HepG2 (cell line): ENCODE results near the gene TBC1D16. TPM values are rescaled to one million over a fixed set of nuclear protein-coding genes. Genes with fewer than 3 reads are reported as not detected.

Experiments
- ATAC-seq: fragments of 200-7000 bp; cut with Tn5 transposase; 3 replicates; pipeline ENCODE4 v1.9.1; 2020; ENCODE audit warnings: mild to moderate bottlenecking, moderate library complexity
- BruUV-seq: library from RNA; stranded (reverse); fragments of 400-500 nt; replicated peaks from 2 replicates; lab custom pipeline; 2021; lab: Mats Ljungman, UMichigan
- CTCF ChIA-PET: fragments of 300-600 bp; formaldehyde crosslinking; extraction: SDS; loops from one replicate; lab custom pipeline; 2021; ENCODE audit warnings: low total read pairs, inconsistent platforms, low intra/inter-chr PET ratio; lab: Yijun Ruan, JAX
- POLR2A ChIA-PET: fragments of 350-600 bp; sonication (Branson Sonifier 250); formaldehyde crosslinking; loops from one replicate; lab custom pipeline; 2020; ENCODE audit warnings: antibody characterized with exemption, inconsistent platforms; lab: Yijun Ruan, JAX
- DNase-seq: peaks from one replicate; pipeline ENCODE4 v3.0.0-alpha.2; 2015; ENCODE audit warnings: low spot score
- FAIRE-seq: peaks from 3 replicates; lab custom pipeline; 2011; peaks lifted over from hg19 to GRCh38; lab: Jason Lieb, UNC
- H2AFZ ChIP-seq: one replicate; pipeline ENCODE4 v1.6.1; 2011; ENCODE audit warnings: low read length, inconsistent platforms
- H3K27ac ChIP-seq: fragments of 300-600 bp; 3 replicates; pipeline ENCODE4 v1.8.0; 2011; ENCODE audit warnings: mixed run types, mild to moderate bottlenecking, mixed read lengths, low read length, inconsistent platforms; ENCODE audit not compliant: insufficient read depth; ENCODE audit errors: extremely low read length
- H3K27me3 ChIP-seq, 2 experiments: fragments of 200-600 bp in 1 of 2; 2 replicates in 1 of 2; 3 replicates in 1 of 2; pipeline versions ENCODE4 v1.6.0 to v1.8.0; 2011; ENCODE audit warnings: low read length in 2 of 2, mild to moderate bottlenecking in 2 of 2, moderate library complexity in 2 of 2, inconsistent platforms in 1 of 2; ENCODE audit not compliant: insufficient read depth in 2 of 2, control insufficient read depth in 1 of 2
- H3K36me3 ChIP-seq, 2 experiments: fragments of 200-600 bp in 1 of 2; replicated peaks in 1 of 2; 2 replicates in 1 of 2; 3 replicates in 1 of 2; pipeline versions ENCODE4 v1.5.1 to v1.8.0; 2011; ENCODE audit warnings: low read length in 2 of 2, inconsistent platforms in 1 of 2; ENCODE audit not compliant: insufficient read depth in 2 of 2, control insufficient read depth in 1 of 2
- H3K4me1 ChIP-seq: 2 replicates; pipeline ENCODE4 v1.5.1; 2012; ENCODE audit warnings: low read length, inconsistent platforms; ENCODE audit not compliant: insufficient read depth
- H3K4me2 ChIP-seq: 2 replicates; pipeline ENCODE4 v1.6.0; 2011; ENCODE audit warnings: low read depth, low read length, inconsistent platforms
- H3K4me3 ChIP-seq, 3 experiments: fragments of 200-600 bp in 1 of 3; sonication (generic), shearing (Covaris generic) in 1 of 3; replicated peaks in 1 of 3; 2 replicates each; pipeline ENCODE4 v1.5.1; 2011 to 2016; ENCODE audit warnings: low read length in 3 of 3, inconsistent platforms in 2 of 3, low read depth in 2 of 3, mild to moderate bottlenecking in 2 of 3, control low read depth in 1 of 3, mixed read lengths in 1 of 3; ENCODE audit not compliant: insufficient read depth in 1 of 3
- H3K79me2 ChIP-seq: one replicate; pipeline ENCODE4 v1.6.1; 2011; ENCODE audit warnings: low read length, inconsistent platforms; ENCODE audit not compliant: insufficient read depth
- H3K9ac ChIP-seq: 2 replicates; pipeline ENCODE4 v1.6.0; 2011; ENCODE audit warnings: mild to moderate bottlenecking, low read depth, low read length, inconsistent platforms; ENCODE audit not compliant: insufficient read depth
- H3K9me3 ChIP-seq: 2 replicates; pipeline ENCODE4 v1.5.1; 2012; ENCODE audit warnings: mild to moderate bottlenecking, low read length
- H4K20me1 ChIP-seq: 2 replicates; pipeline ENCODE4 v1.6.0; 2011; ENCODE audit warnings: inconsistent platforms, mild to moderate bottlenecking, low read length, moderate library complexity; ENCODE audit not compliant: insufficient read depth
- BCL6 ChIP-seq: IDR thresholded peaks from 2 replicates; pipeline ENCODE4 v1.6.1; 2016; ENCODE audit warnings: missing genetic modification reagents, missing compliant biosample characterization
- CHCHD3 ChIP-seq: sonication (generic); formaldehyde crosslinking; IDR thresholded peaks from 2 replicates; pipeline ENCODE4 v1.8.0; 2022; ENCODE audit warnings: mild to moderate bottlenecking, missing genetic modification reagents, moderate library complexity
- CHD4 ChIP-seq: fragments of 200-600 bp; sonication (generic); IDR thresholded peaks from 2 replicates; pipeline ENCODE4 v1.7.0; 2017; ENCODE audit warnings: mild to moderate bottlenecking, low read length, borderline replicate concordance
- CTCF ChIP-seq: sonication (generic); formaldehyde crosslinking; IDR thresholded peaks from 2 replicates; pipeline ENCODE4 v1.5.0; 2020; ENCODE audit warnings: mild to moderate bottlenecking, missing genetic modification reagents, moderate library complexity
- E2F1 ChIP-seq: sonication (generic); formaldehyde crosslinking; IDR thresholded peaks from 2 replicates; pipeline ENCODE4 v1.5.0; 2020; ENCODE audit warnings: missing genetic modification reagents
- KDM4B ChIP-seq: sonication (generic); formaldehyde crosslinking; IDR thresholded peaks from 2 replicates; pipeline ENCODE4 v1.4.0; 2020; ENCODE audit warnings: missing genetic modification reagents
- KLF13 ChIP-seq: sonication (generic); formaldehyde crosslinking; IDR thresholded peaks from 2 replicates; pipeline ENCODE4 v1.4.0; 2020; ENCODE audit warnings: mild to moderate bottlenecking, missing genetic modification reagents
- TGIF2 ChIP-seq: IDR thresholded peaks from 2 replicates; pipeline ENCODE4 v1.6.1; 2016; ENCODE audit warnings: control low read depth, missing compliant biosample characterization
- ZNF30 ChIP-seq: sonication (generic); formaldehyde crosslinking; IDR thresholded peaks from 2 replicates; pipeline ENCODE4 v1.5.0; 2020; ENCODE audit warnings: mild to moderate bottlenecking, missing genetic modification reagents
- ZNF513 ChIP-seq: sonication (generic); formaldehyde crosslinking; conservative IDR thresholded peaks from 2 replicates; pipeline ENCODE4 v1.5.0; 2020; ENCODE audit warnings: missing genetic modification reagents
- WGBS: methylation state at CpG from one replicate; pipeline ENCODE4 v1.1.6; 2017; ENCODE audit warnings: low lambda C conversion rate; 5-methylcytosine and 5-hydroxymethylcytosine counted together
- in situ Hi-C: cut with HindIII; loops from 2 replicates; pipeline ENCODE4 v1.10.0; 2017; ENCODE audit warnings: low pct_unique_long_range_greater_than_20kb; ENCODE audit not compliant: extremely low pct_ligation_motif_present
- intact Hi-C: fragments of 100-400 bp; cut with micrococcal nuclease; formaldehyde crosslinking; loops from one replicate; pipeline ENCODE4 v1.10.0; 2022; ENCODE audit not compliant: unreplicated experiment
- polyA plus RNA-seq, 8 experiments: library from polyadenylated mRNA; depleted of rRNA in 3 of 8; stranded (reverse) in 7 of 8; unstranded in 1 of 8; fragments of >200 nt; fragmentation: Illumina TruSeq in 4 of 8; extraction: Trizol in 4 of 8; gene quantifications; 2 replicates each; pipeline versions ENCODE4 v1.2.1 to v1.2.3, GENCODE V29; 2011 to 2016; ENCODE audit warnings: low read depth in 4 of 8, missing spikeins in 1 of 8, mixed read lengths in 1 of 8; ENCODE audit not compliant: insufficient read depth in 1 of 8
- total RNA-seq, 5 experiments: library from RNA; depleted of rRNA; stranded (reverse); fragments of >200 nt; fragmentation: Illumina TruSeq; extraction: Trizol; gene quantifications; 2 replicates each; pipeline ENCODE4 v1.2.3, GENCODE V29; 2016; ENCODE audit warnings: low read depth in 1 of 5
- TF ChIP-seq, protein P1 (sequence below): sonication (generic); formaldehyde crosslinking; IDR thresholded peaks from 2 replicates; pipeline ENCODE4 v1.8.0; 2022; ENCODE audit warnings: low read depth, missing genetic modification reagents
- TF ChIP-seq, protein P2 (sequence below): sonication (generic); formaldehyde crosslinking; IDR thresholded peaks from 2 replicates; pipeline ENCODE4 v1.8.1; 2023; ENCODE audit warnings: mild to moderate bottlenecking, missing genetic modification reagents
- TF ChIP-seq, protein P3 (sequence below): sonication (generic); formaldehyde crosslinking; IDR thresholded peaks from 2 replicates; pipeline ENCODE4 v1.8.0; 2022; ENCODE audit warnings: mild to moderate bottlenecking, missing genetic modification reagents

The TBC1D16 gene
- total and polyA plus RNA-seq, 2 of the 13 experiments (the other 11 are each of a cell fraction or from before 2014, with no cell fraction given) = 14.9 to 24.9 TPM

DNA sequence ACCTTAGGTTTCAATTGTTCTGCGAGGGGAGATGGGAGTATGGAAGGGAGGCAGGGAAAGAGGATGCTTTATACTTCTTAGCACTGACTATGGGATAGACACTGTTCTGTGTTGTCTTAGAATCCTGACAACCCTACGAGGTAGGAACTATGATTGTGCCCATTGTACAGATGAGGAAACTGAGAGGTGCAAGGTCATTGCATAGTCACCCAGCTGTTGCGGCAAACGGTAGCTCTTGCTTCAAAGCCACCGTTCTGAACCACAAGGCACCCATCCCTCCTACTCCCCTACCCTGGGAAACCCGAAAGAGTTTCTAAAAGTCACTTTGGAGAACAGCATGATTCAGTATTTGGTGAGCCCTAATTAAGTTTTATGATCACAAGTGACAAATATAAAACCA, 8.3 kb upstream of the TBC1D16 start (continued):
- TF ChIP-seq CHD4 = 0 out of 2 replicates have a peak, but pooled peaks have one; percentile 41
- TF ChIP-seq ZNF513 = no peak
- TF ChIP-seq, all 625 proteins: peak for 5

DNA sequence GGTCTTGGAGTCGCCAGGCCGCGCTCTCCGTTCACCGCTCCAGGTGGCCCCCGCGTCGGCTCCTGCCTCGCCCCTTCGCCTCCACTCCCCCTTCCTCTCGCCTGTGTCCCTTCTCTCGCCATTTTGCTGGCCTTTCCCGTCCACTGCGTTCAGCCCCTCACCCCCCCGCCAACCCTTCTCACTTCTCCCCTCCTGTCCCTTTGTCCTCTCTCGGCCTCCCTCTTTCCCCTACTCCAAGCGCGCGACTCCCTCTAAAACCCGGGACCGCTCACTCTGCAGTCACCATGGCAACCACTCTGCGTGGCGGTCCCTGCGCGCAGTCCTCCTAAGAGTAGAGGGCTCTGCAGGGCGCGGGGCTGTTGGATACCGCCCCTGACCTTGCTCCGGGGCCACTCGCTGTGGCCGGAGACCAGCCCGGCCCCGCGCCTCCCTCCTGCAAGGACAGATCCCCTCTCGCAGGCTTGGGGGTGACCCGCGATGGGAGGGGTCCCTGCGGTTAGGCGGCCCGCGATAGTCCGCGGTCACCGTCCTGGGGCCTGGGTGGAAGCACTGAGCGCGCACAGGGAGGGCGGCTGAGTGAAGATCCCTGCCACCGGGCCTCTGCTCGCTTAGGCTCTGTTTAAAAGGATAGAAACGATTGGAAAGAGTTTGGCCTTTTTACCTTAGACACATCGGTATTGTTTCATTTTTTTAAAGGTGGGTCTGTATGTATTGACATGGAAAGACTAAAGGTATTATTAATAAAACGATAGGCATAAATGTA, 1.2 kb upstream of the TBC1D16 start:
- in situ Hi-C loops = no loop called here
- CTCF ChIA-PET = interaction anchor here (1.7 kb wide), 1 partner anchor 28 kb away, joined by 7 read pairs; no protein-coding TSS in a partner anchor
- Histone ChIP-seq H3K4me2 (peak overlapping the region; percentile 98), H3K27me3 (no peaks in the 10 kb centered on the region; a peak in 1 of 5 replicates), H2AFZ (no peak overlapping the region), H3K79me2 (peaks cover 13% of the 10 kb centered on the region), H3K9ac (peak overlapping the region; percentile 96), H3K27ac (peak overlapping the region; percentile 96), H3K4me3 (peak overlapping the region; percentile 78 to 91 (median 79)), H4K20me1 (no peaks in the 10 kb centered on the region), H3K36me3 (0 out of 5 replicates have a peak, but pooled peaks cover 0 to 3% of the 10 kb centered on the region in 2 experiments), H3K9me3 (no peaks in the 10 kb centered on the region), H3K4me1 (peaks cover 36% of the 10 kb centered on the region)
- POLR2A ChIA-PET = no interaction called here
- FAIRE-seq (no peak), DNase-seq (peak; percentile 57), ATAC-seq (peak; percentile 78)
- intact Hi-C loops = loop anchor here (1.0 to 5.0 kb wide), 2 partner anchors 31 to 35 kb away; no protein-coding TSS in a partner anchor
- 3% methylated on average over 47 of the region's 52 CpGs for WGBS
- BruUV-seq = no TSS peak
- no peak for TF ChIP-seq ZNF30
- TF ChIP-seq, protein P1, sequence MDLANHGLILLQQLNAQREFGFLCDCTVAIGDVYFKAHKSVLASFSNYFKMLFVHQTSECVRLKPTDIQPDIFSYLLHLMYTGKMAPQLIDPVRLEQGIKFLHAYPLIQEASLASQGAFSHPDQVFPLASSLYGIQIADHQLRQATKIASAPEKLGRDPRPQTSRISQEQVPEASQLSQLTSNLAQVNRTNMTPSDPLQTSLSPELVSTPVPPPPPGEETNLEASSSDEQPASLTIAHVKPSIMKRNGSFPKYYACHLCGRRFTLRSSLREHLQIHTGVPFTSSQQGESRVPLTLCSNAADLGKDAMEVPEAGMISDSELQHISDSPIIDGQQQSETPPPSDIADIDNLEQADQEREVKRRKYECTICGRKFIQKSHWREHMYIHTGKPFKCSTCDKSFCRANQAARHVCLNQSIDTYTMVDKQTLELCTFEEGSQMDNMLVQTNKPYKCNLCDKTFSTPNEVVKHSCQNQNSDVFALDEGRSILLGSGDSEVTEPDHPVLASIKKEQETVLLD (CRISPR knock-in tag) = no peak; the same call in 1 of the 2 replicates
- TF ChIP-seq CTCF (CRISPR knock-in tag) = peak; percentile 25; the same call in 1 of the 2 replicates
- TF ChIP-seq, protein P2, sequence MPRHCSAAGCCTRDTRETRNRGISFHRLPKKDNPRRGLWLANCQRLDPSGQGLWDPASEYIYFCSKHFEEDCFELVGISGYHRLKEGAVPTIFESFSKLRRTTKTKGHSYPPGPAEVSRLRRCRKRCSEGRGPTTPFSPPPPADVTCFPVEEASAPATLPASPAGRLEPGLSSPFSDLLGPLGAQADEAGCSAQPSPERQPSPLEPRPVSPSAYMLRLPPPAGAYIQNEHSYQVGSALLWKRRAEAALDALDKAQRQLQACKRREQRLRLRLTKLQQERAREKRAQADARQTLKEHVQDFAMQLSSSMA (CRISPR knock-in tag) = 0 out of 2 replicates have a peak, but pooled peaks have one; percentile 37
- TF ChIP-seq KLF13 = no peak
- peak; percentile 36; the same call in 1 of the 2 replicates for TF ChIP-seq TGIF2 (CRISPR knock-in tag)
- TF ChIP-seq CHCHD3 (CRISPR knock-in tag) = peak; percentile 55; the same call in 1 of the 2 replicates
- TF ChIP-seq, protein P3, sequence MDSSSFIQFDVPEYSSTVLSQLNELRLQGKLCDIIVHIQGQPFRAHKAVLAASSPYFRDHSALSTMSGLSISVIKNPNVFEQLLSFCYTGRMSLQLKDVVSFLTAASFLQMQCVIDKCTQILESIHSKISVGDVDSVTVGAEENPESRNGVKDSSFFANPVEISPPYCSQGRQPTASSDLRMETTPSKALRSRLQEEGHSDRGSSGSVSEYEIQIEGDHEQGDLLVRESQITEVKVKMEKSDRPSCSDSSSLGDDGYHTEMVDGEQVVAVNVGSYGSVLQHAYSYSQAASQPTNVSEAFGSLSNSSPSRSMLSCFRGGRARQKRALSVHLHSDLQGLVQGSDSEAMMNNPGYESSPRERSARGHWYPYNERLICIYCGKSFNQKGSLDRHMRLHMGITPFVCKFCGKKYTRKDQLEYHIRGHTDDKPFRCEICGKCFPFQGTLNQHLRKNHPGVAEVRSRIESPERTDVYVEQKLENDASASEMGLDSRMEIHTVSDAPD (CRISPR knock-in tag) = no peak
- no peak for TF ChIP-seq E2F1
- no peak for TF ChIP-seq BCL6 (CRISPR knock-in tag)
- TF ChIP-seq KDM4B = no peak
